GM23338 (cell line): ENCODE measurements around the gene JKAMP. TPM values are rescaled to one million over a fixed set of nuclear protein-coding genes. Genes with fewer than 3 reads are reported as not detected.

Source experiments
- ATAC-seq: fragments of 200-7000 bp; cut with Tn5 transposase; 3 replicates; pipeline ENCODE4 v1.9.1; 2020
- DNase-seq: peaks from one replicate; pipeline ENCODE4 v3.0.0-alpha.2; 2015; ENCODE audit warnings: low spot score
- H2AFZ ChIP-seq: fragments of 200-600 bp; sonication (generic); 2 replicates; pipeline ENCODE4 v1.8.0; 2016; ENCODE audit warnings: antibody characterized with exemption, mild to moderate bottlenecking, moderate library complexity
- H3F3A ChIP-seq: fragments of 200-600 bp; sonication (generic); replicated peaks from 2 replicates; pipeline ENCODE4 v1.8.0; 2017; ENCODE audit warnings: antibody characterized with exemption, mixed run types, low read depth
- H3K27ac ChIP-seq: fragments of 200-600 bp; sonication (generic); 2 replicates; pipeline ENCODE4 v1.6.1; 2016; ENCODE audit warnings: low read depth
- H3K27me3 ChIP-seq: fragments of 200-600 bp; sonication (generic); 2 replicates; pipeline ENCODE4 v1.8.0; 2016; ENCODE audit warnings: mild to moderate bottlenecking, mixed run types, moderate library complexity; ENCODE audit not compliant: insufficient read depth
- H3K36me3 ChIP-seq: fragments of 200-600 bp; sonication (generic); 2 replicates; pipeline ENCODE4 v1.8.0; 2016; ENCODE audit warnings: mild to moderate bottlenecking; ENCODE audit not compliant: insufficient read depth
- H3K4me1 ChIP-seq: fragments of 200-600 bp; sonication (generic); 2 replicates; pipeline ENCODE4 v1.8.0; 2016; ENCODE audit warnings: mild to moderate bottlenecking, moderate library complexity; ENCODE audit not compliant: insufficient read depth
- H3K4me2 ChIP-seq: fragments of 200-600 bp; sonication (generic); 2 replicates; pipeline ENCODE4 v1.7.1; 2017; ENCODE audit warnings: mixed run types
- H3K4me3 ChIP-seq: fragments of 200-600 bp; sonication (generic); 2 replicates; pipeline ENCODE4 v1.6.1; 2016; ENCODE audit warnings: mixed run types
- H3K79me2 ChIP-seq: fragments of 200-600 bp; sonication (generic); replicated peaks from 2 replicates; pipeline ENCODE4 v1.8.0; 2017; ENCODE audit warnings: mild to moderate bottlenecking; ENCODE audit not compliant: insufficient read depth
- H3K9me2 ChIP-seq: fragments of 200-600 bp; sonication (generic); 2 replicates; pipeline ENCODE4 v1.8.0; 2017; ENCODE audit not compliant: insufficient read depth
- H4K20me1 ChIP-seq: fragments of 200-600 bp; sonication (generic); replicated peaks from 2 replicates; pipeline ENCODE4 v1.8.0; 2017; ENCODE audit warnings: mild to moderate bottlenecking; ENCODE audit not compliant: insufficient read depth
- H3K27ac Mint-ChIP-seq: 2 replicates; pipeline ENCODE4 v1.8.0; 2020; ENCODE audit warnings: inconsistent platforms, mild to moderate bottlenecking, moderate library complexity, mixed read lengths
- H3K27me3 Mint-ChIP-seq: 3 replicates; pipeline ENCODE4 v1.8.0; 2022; ENCODE audit warnings: low read depth, mild to moderate bottlenecking, moderate library complexity, mixed read lengths, inconsistent platforms; ENCODE audit not compliant: insufficient read depth, poor library complexity
- H3K36me3 Mint-ChIP-seq: 3 replicates; pipeline ENCODE4 v1.8.0; 2021; ENCODE audit warnings: low read depth, mild to moderate bottlenecking, inconsistent platforms, moderate library complexity, mixed read lengths
- H3K4me1 Mint-ChIP-seq: 3 replicates; pipeline ENCODE4 v1.8.0; 2020; ENCODE audit warnings: mild to moderate bottlenecking, inconsistent platforms, mixed read lengths
- H3K4me3 Mint-ChIP-seq: 3 replicates; pipeline ENCODE4 v1.8.0; 2021; ENCODE audit warnings: moderate library complexity, mild to moderate bottlenecking, inconsistent platforms, mixed read lengths
- H3K9me3 Mint-ChIP-seq: 3 replicates; pipeline ENCODE4 v1.8.0; 2020; ENCODE audit warnings: moderate library complexity, mild to moderate bottlenecking, inconsistent platforms, mixed read lengths
- CREB1 ChIP-seq: fragments of 250-450 bp; sonication (Bioruptor Pico); IDR thresholded peaks from 2 replicates; pipeline ENCODE4 v1.5.0; 2020; ENCODE audit warnings: low read depth, mild to moderate bottlenecking, moderate library complexity
- ETS1 ChIP-seq: IDR thresholded peaks from 2 replicates; pipeline ENCODE4 v1.6.1; 2016; ENCODE audit warnings: antibody characterized with exemption
- EZH2 ChIP-seq: fragments of 200-600 bp; sonication (generic); IDR thresholded peaks from one replicate; pipeline ENCODE4 v1.8.0; 2017; ENCODE audit warnings: antibody characterized with exemption, mild to moderate bottlenecking, low read depth; ENCODE audit not compliant: unreplicated experiment
- EZH2phosphoT487 ChIP-seq: fragments of 200-600 bp; sonication (generic); IDR thresholded peaks from one replicate; pipeline ENCODE4 v1.8.1; 2018; ENCODE audit warnings: antibody characterized with exemption; ENCODE audit not compliant: unreplicated experiment
- JUNB ChIP-seq: IDR thresholded peaks from one replicate; pipeline ENCODE4 v1.6.1; 2016; ENCODE audit warnings: antibody characterized with exemption; ENCODE audit not compliant: unreplicated experiment
- NANOG ChIP-seq: IDR thresholded peaks from 2 replicates; pipeline ENCODE4 v1.6.1; 2016; ENCODE audit warnings: antibody characterized with exemption, borderline replicate concordance
- STAT1 ChIP-seq: IDR thresholded peaks from one replicate; pipeline ENCODE4 v1.6.1; 2016; ENCODE audit warnings: antibody characterized with exemption; ENCODE audit not compliant: unreplicated experiment
- ZNF114 ChIP-seq: fragments of 250-450 bp; sonication (Bioruptor Pico); IDR thresholded peaks from 2 replicates; pipeline ENCODE4 v1.5.0; 2020; ENCODE audit warnings: mild to moderate bottlenecking, moderate library complexity
- ZNF331 ChIP-seq: fragments of 250-450 bp; sonication (Bioruptor Pico); IDR thresholded peaks from 2 replicates; pipeline ENCODE4 v1.5.0; 2020; ENCODE audit warnings: low read depth, mild to moderate bottlenecking, moderate library complexity
- ZNF462 ChIP-seq: fragments of 250-450 bp; sonication (Bioruptor Pico); IDR thresholded peaks from 2 replicates; pipeline ENCODE4 v1.5.0; 2020; ENCODE audit warnings: mild to moderate bottlenecking, moderate library complexity
- polyA plus RNA-seq: library from polyadenylated mRNA; unstranded; fragments of >200 nt; fragmentation: Nextera tagmentation; extraction: Ambion mirVana; gene quantifications from 2 replicates; pipeline ENCODE4 v1.2.1, GENCODE V29; 2016
- total RNA-seq: library from RNA; depleted of rRNA; stranded (reverse); fragments of >200 nt; shearing (Covaris generic); gene quantifications from 2 replicates; pipeline ENCODE4 v1.2.3, GENCODE V29; 2014
- TF ChIP-seq, protein P1 (sequence below), 2 experiments: fragments of 200-600 bp in 1 of 2; sonication (generic) in 1 of 2; conservative IDR thresholded peaks; 2 replicates each; pipeline versions ENCODE4 v1.5.1 to v1.6.1; 2016 to 2017; ENCODE audit warnings: antibody characterized with exemption in 2 of 2, low read depth in 2 of 2, mild to moderate bottlenecking in 2 of 2, moderate library complexity in 1 of 2
- TF ChIP-seq, protein P2 (sequence below): IDR thresholded peaks from one replicate; pipeline ENCODE4 v1.6.1; 2018; ENCODE audit warnings: antibody characterized with exemption; ENCODE audit not compliant: unreplicated experiment

The JKAMP gene
- total and polyA plus RNA-seq, 2 experiments from 2014 or later: 31.6 to 66.8 TPM

- TF ChIP-seq ZNF462 (CRISPR knock-in tag): no peak
- TF ChIP-seq EZH2: no peak
- TF ChIP-seq ETS1: no peak
These were observed 35.9 kb downstream of the JKAMP start (continued) for GRCh38 chr14:59520224-59520623.

- H3K27me3 Mint-ChIP-seq: no peaks in the 10 kb centered on the region
- Histone ChIP-seq H3K27me3 (no peaks in the 10 kb centered on the region), H3K79me2 (no peaks in the 10 kb centered on the region), H4K20me1 (no peaks in the 10 kb centered on the region), H3K27ac (no peak overlapping the region), H3K4me3 (no peak overlapping the region), H3F3A (no peaks in the 10 kb centered on the region), H3K36me3 (no peaks in the 10 kb centered on the region), H3K4me2 (no peak overlapping the region), H2AFZ (no peak overlapping the region), H3K4me1 (no peaks in the 10 kb centered on the region), H3K9me2 (no peaks in the 10 kb centered on the region)
- H3K36me3 Mint-ChIP-seq: no peaks in the 10 kb centered on the region
- no peak overlapping the region for H3K4me3 Mint-ChIP-seq
- H3K9me3 Mint-ChIP-seq: no peaks in the 10 kb centered on the region
- no peak for ATAC-seq
- no peaks in the 10 kb centered on the region for H3K4me1 Mint-ChIP-seq
- no peak for DNase-seq
- H3K27ac Mint-ChIP-seq: no peak overlapping the region
- no peak for TF ChIP-seq CREB1 (CRISPR knock-in tag)
- TF ChIP-seq JUNB: no peak
- no peak for TF ChIP-seq STAT1
- TF ChIP-seq ZNF114 (CRISPR knock-in tag): no peak
- no peak for TF ChIP-seq EZH2phosphoT487
- TF ChIP-seq, protein P1, sequence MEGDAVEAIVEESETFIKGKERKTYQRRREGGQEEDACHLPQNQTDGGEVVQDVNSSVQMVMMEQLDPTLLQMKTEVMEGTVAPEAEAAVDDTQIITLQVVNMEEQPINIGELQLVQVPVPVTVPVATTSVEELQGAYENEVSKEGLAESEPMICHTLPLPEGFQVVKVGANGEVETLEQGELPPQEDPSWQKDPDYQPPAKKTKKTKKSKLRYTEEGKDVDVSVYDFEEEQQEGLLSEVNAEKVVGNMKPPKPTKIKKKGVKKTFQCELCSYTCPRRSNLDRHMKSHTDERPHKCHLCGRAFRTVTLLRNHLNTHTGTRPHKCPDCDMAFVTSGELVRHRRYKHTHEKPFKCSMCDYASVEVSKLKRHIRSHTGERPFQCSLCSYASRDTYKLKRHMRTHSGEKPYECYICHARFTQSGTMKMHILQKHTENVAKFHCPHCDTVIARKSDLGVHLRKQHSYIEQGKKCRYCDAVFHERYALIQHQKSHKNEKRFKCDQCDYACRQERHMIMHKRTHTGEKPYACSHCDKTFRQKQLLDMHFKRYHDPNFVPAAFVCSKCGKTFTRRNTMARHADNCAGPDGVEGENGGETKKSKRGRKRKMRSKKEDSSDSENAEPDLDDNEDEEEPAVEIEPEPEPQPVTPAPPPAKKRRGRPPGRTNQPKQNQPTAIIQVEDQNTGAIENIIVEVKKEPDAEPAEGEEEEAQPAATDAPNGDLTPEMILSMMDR (conservative IDR thresholded peaks at IDR 0.05; ENCODE audit: low read depth in 2 of 2): no peak
- TF ChIP-seq NANOG: no peak
- TF ChIP-seq, protein P2, sequence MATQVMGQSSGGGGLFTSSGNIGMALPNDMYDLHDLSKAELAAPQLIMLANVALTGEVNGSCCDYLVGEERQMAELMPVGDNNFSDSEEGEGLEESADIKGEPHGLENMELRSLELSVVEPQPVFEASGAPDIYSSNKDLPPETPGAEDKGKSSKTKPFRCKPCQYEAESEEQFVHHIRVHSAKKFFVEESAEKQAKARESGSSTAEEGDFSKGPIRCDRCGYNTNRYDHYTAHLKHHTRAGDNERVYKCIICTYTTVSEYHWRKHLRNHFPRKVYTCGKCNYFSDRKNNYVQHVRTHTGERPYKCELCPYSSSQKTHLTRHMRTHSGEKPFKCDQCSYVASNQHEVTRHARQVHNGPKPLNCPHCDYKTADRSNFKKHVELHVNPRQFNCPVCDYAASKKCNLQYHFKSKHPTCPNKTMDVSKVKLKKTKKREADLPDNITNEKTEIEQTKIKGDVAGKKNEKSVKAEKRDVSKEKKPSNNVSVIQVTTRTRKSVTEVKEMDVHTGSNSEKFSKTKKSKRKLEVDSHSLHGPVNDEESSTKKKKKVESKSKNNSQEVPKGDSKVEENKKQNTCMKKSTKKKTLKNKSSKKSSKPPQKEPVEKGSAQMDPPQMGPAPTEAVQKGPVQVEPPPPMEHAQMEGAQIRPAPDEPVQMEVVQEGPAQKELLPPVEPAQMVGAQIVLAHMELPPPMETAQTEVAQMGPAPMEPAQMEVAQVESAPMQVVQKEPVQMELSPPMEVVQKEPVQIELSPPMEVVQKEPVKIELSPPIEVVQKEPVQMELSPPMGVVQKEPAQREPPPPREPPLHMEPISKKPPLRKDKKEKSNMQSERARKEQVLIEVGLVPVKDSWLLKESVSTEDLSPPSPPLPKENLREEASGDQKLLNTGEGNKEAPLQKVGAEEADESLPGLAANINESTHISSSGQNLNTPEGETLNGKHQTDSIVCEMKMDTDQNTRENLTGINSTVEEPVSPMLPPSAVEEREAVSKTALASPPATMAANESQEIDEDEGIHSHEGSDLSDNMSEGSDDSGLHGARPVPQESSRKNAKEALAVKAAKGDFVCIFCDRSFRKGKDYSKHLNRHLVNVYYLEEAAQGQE: no peak
- TF ChIP-seq EZH2: no peak
- no peak for TF ChIP-seq ZNF331
- no peak for TF ChIP-seq ETS1
These were observed 44.9 kb downstream of the JKAMP start for GRCh38 chr14:59529189-59529588.
